Natural killer cell (primary cell): ENCODE data around the gene TAPBP. TPM values are rescaled to one million over a fixed set of nuclear protein-coding genes. Genes with fewer than 3 reads are reported as not detected.
"Not testable (repeated sequence)": the region's sequence is repeated elsewhere in the genome, so short reads cannot be mapped to it uniquely, and the experiment has no call there.

Source experiments
- ATAC-seq, 3 donors: fragments of 150-1000 bp in 2 of 3; fragments of 200-7000 bp in 1 of 3; cut with Tn5 transposase; 1 replicate in 1 of 3; 2 replicates in 2 of 3; pipeline ENCODE4 v1.10.0; 2021; ENCODE audit warnings: mild to moderate bottlenecking in 2 of 3, moderate library complexity in 2 of 3
- DNase-seq, 2 donors: peaks; one replicate each; pipeline versions ENCODE4 v3.0.0 to v3.0.0-alpha.2; 2013 to 2021; ENCODE audit warnings: mixed read lengths in 1 of 2
- H3K27ac ChIP-seq: one replicate; pipeline ENCODE4 v1.5.1; 2013; ENCODE audit warnings: mild to moderate bottlenecking, low read length
- H3K27me3 ChIP-seq: one replicate; pipeline ENCODE4 v1.6.1; 2013; ENCODE audit warnings: low read length; ENCODE audit not compliant: control insufficient read depth, insufficient read depth
- H3K36me3 ChIP-seq: one replicate; pipeline ENCODE4 v1.6.1; 2013; ENCODE audit warnings: low read length; ENCODE audit not compliant: control insufficient read depth, insufficient read depth
- H3K4me1 ChIP-seq: one replicate; pipeline ENCODE4 v1.6.1; 2013; ENCODE audit warnings: low read length; ENCODE audit not compliant: control insufficient read depth, insufficient read depth
- H3K4me3 ChIP-seq: one replicate; pipeline ENCODE4 v1.5.1; 2013; ENCODE audit warnings: low read length
- H3K9me3 ChIP-seq: one replicate; pipeline ENCODE4 v1.6.1; 2013; ENCODE audit warnings: low read length; ENCODE audit not compliant: control insufficient read depth, insufficient read depth
- H3K27ac Mint-ChIP-seq, 2 donors: one replicate each; pipeline ENCODE4 v1.8.0; 2022; ENCODE audit warnings: mild to moderate bottlenecking in 2 of 2, mixed read lengths in 2 of 2, moderate library complexity in 1 of 2
- H3K27me3 Mint-ChIP-seq, 2 donors: one replicate each; pipeline ENCODE4 v1.8.0; 2022; ENCODE audit warnings: low read depth in 2 of 2, mixed read lengths in 2 of 2
- H3K36me3 Mint-ChIP-seq: one replicate; pipeline ENCODE4 v1.8.0; 2022; ENCODE audit warnings: mixed read lengths
- H3K4me1 Mint-ChIP-seq, 2 donors: one replicate each; pipeline ENCODE4 v1.8.0; 2022; ENCODE audit warnings: mixed read lengths in 2 of 2
- H3K4me3 Mint-ChIP-seq: one replicate; pipeline ENCODE4 v1.8.0; 2022; ENCODE audit warnings: mild to moderate bottlenecking, moderate library complexity, mixed read lengths
- H3K9me3 Mint-ChIP-seq, 2 donors: one replicate each; pipeline ENCODE4 v1.8.0; 2022; ENCODE audit warnings: mixed read lengths in 2 of 2
- CTCF ChIP-seq: fragments of 200-600 bp; IDR thresholded peaks from one replicate; pipeline ENCODE4 v1.8.0; 2022; ENCODE audit warnings: antibody characterized with exemption
- WGBS: methylation state at CpG from one replicate; pipeline ENCODE4 v1.1.7; 2013; ENCODE audit warnings: missing lambda C conversion rate; ENCODE audit not compliant: insufficient coverage; 5-methylcytosine and 5-hydroxymethylcytosine counted together
- intact Hi-C: fragments of 100-400 bp; cut with micrococcal nuclease; formaldehyde crosslinking; loops from one replicate; pipeline ENCODE4 v1.14.2; 2022
- total RNA-seq, 4 donors: library from RNA; stranded (reverse); fragments of 120-200 nt in 1 of 4; gene quantifications; one replicate each; pipeline versions ENCODE4 v1.2.3 to v1.2.4, GENCODE V29; 2013 to 2022

The TAPBP gene
- total RNA-seq, 3 donors from 2014 or later (not counting 1 experiment from before 2014, with no cell fraction given), result 404 to 457 (median 446) TPM

GRCh38 chr6:33271468-33272274, 42.2 kb downstream of the TAPBP start, which contains the start of the genes RPS18 and VPS52:
Gene RPS18 (plus strand): TSS chr6:33272075. CDS start chr6:33272120, 45 bp downstream.
Gene VPS52 (minus strand): TSS chr6:33271876. CDS start chr6:33271675, 201 bp downstream.
- H3K27ac ChIP-seq, result peak within 1 kb of the TSS; percentile 89
- DNase-seq (peak; percentile 83 to 99), ATAC-seq (peak; percentile 86 to 95 (median 91))
- H3K9me3 ChIP-seq, result no peaks in the 10 kb centered on the region
- H3K27me3 ChIP-seq, result no peaks in the 10 kb centered on the region
- peak within 1 kb of the TSS; percentile 96 for H3K4me3 Mint-ChIP-seq
- peaks cover 40% of the 10 kb centered on the region for H3K4me1 ChIP-seq
- peaks cover 58% of the 10 kb centered on the region for H3K36me3 ChIP-seq
- peak within 1 kb of the TSS; percentile 71 for H3K4me3 ChIP-seq
- intact Hi-C loops, result loop anchor here (1.0 to 2.0 kb wide), 3 partner anchors 18 to 63 kb away; partner anchors contain the start of genes PFDN6, RING1 and WDR46
- peak within 1 kb of the TSS; percentile 97 to 98 for H3K27ac Mint-ChIP-seq
- WGBS, result under 1% methylated on average over 48 of the region's 48 CpGs
- no peak for TF ChIP-seq CTCF
- no peaks in the 10 kb centered on the region for H3K9me3 Mint-ChIP-seq
- H3K4me1 Mint-ChIP-seq, result peaks cover 57 to 63% of the 10 kb centered on the region in 2 donors
- H3K36me3 Mint-ChIP-seq, result peaks cover 17% of the 10 kb centered on the region
- H3K27me3 Mint-ChIP-seq, result no peaks in the 10 kb centered on the region

- H3K36me3 ChIP-seq, result peaks cover 62% of the 10 kb centered on the region
- Mint-ChIP-seq H3K27me3 (no peaks in the 10 kb centered on the region), H3K4me1 (peaks cover 51 to 57% of the 10 kb centered on the region in 2 donors), H3K9me3 (no peaks in the 10 kb centered on the region), H3K4me3 (peak overlapping the region; percentile 96), H3K27ac (peak overlapping the region; percentile 97 to 98), H3K36me3 (peaks cover 17% of the 10 kb centered on the region)
- intact Hi-C loops, result loop anchor here (1.0 kb wide), 1 partner anchor 22 kb away; no protein-coding TSS in a partner anchor
- peak overlapping the region; percentile 71 for H3K4me3 ChIP-seq
- ATAC-seq (peak; percentile 16 to 33 (median 20)), DNase-seq (no peak)
- H3K27me3 ChIP-seq, result no peaks in the 10 kb centered on the region
- peak overlapping the region; percentile 89 for H3K27ac ChIP-seq
- no peaks in the 10 kb centered on the region for H3K9me3 ChIP-seq
- peaks cover 34% of the 10 kb centered on the region for H3K4me1 ChIP-seq
- no peak for TF ChIP-seq CTCF
- 0% methylated on average over 5 of the region's 7 CpGs for WGBS
Measured at GRCh38 chr6:33271117-33271467, 42.8 kb downstream of the TAPBP start.

- Histone ChIP-seq H3K27ac (no peak overlapping the region), H3K4me3 (no peak overlapping the region), H3K36me3 (peaks cover 74% of the 10 kb centered on the region), H3K9me3 (no peaks in the 10 kb centered on the region), H3K27me3 (no peaks in the 10 kb centered on the region), H3K4me1 (no peaks in the 10 kb centered on the region)
- peaks cover 0 to 10% of the 10 kb centered on the region in 2 donors for H3K4me1 Mint-ChIP-seq
- H3K27me3 Mint-ChIP-seq, result no peaks in the 10 kb centered on the region
- no peaks in the 10 kb centered on the region for H3K9me3 Mint-ChIP-seq
- H3K4me3 Mint-ChIP-seq, result no peak overlapping the region
- TF ChIP-seq CTCF, result no peak
- intact Hi-C loops, result no loop called here
- DNase-seq (no peak), ATAC-seq (no peak)
- peaks cover 19% of the 10 kb centered on the region for H3K36me3 Mint-ChIP-seq
- no peak overlapping the region for H3K27ac Mint-ChIP-seq
- WGBS, result 94% methylated on average over 7 of the region's 7 CpGs
Measured at GRCh38 chr6:33264015-33264414, 49.9 kb downstream of the TAPBP start.

GRCh38 chr6:33262490-33262889, 51.4 kb downstream of the TAPBP start:
- ATAC-seq, H3K27ac ChIP-seq, H3K4me1 ChIP-seq, H3K9me3 Mint-ChIP-seq, H3K4me1 Mint-ChIP-seq, intact Hi-C loops, DNase-seq, H3K27ac Mint-ChIP-seq, H3K9me3 ChIP-seq, H3K27me3 Mint-ChIP-seq, H3K4me3 Mint-ChIP-seq, H3K27me3 ChIP-seq, H3K4me3 ChIP-seq: not testable (repeated sequence)
- H3K36me3 ChIP-seq, result peaks cover 60% of the 10 kb centered on the region
- WGBS, result 96% methylated on average over 3 of the region's 3 CpGs
- peaks cover 13% of the 10 kb centered on the region for H3K36me3 Mint-ChIP-seq
